ENCODE measurements around the gene UBE2QL1. TPM values are rescaled to one million over a fixed set of nuclear protein-coding genes. Genes with fewer than 3 reads are reported as not detected.

The UBE2QL1 gene
- total RNA-seq, 2 donors from 2014 or later, result 2.5 to 8.6 TPM

DNA sequence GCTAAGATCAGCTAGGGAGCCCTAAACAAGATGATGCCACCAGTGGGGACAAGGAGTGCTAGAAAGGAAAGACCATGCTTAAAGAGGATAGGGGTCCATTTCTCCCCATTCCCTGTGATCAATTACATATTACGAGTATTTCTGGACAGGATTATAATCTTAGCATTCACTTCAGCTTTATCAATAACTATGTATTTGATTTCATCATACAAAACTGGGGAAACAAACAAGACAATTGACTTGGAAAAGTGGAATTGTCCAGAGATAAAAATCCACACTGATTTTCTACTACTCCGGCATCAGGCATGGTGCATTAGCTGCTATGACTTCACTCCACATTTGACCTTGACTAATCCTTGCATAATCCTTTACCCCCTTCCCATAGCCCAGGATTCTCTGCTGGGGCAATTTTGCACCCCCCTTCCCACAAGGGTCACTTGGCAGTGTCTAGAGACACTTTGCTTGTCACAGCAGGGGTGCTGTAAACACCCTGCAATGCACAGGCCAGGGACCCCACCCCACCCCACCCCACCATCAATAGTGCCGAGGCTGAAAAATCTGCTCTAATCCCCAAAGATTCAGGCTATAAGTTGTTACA, 29.9 kb upstream of the UBE2QL1 start:
- WGBS, result 80% methylated on average over 3 of the region's 3 CpGs
- intact Hi-C loops (cut with DNase I), result no loop called here
- Histone ChIP-seq H3K4me1 (replicated peaks) (peaks cover 3% of the 10 kb centered on the region), H3K9me3 (no peaks in the 10 kb centered on the region), H3K36me3 (no peaks in the 10 kb centered on the region), H3K27ac (no peak overlapping the region), H3K27me3 (replicated peaks; ENCODE audit: insufficient read depth) (no peaks in the 10 kb centered on the region), H3K4me3 (no peak overlapping the region)
- TF ChIP-seq, protein P1, sequence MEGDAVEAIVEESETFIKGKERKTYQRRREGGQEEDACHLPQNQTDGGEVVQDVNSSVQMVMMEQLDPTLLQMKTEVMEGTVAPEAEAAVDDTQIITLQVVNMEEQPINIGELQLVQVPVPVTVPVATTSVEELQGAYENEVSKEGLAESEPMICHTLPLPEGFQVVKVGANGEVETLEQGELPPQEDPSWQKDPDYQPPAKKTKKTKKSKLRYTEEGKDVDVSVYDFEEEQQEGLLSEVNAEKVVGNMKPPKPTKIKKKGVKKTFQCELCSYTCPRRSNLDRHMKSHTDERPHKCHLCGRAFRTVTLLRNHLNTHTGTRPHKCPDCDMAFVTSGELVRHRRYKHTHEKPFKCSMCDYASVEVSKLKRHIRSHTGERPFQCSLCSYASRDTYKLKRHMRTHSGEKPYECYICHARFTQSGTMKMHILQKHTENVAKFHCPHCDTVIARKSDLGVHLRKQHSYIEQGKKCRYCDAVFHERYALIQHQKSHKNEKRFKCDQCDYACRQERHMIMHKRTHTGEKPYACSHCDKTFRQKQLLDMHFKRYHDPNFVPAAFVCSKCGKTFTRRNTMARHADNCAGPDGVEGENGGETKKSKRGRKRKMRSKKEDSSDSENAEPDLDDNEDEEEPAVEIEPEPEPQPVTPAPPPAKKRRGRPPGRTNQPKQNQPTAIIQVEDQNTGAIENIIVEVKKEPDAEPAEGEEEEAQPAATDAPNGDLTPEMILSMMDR (IDR thresholded peaks at IDR 0.05), result no peak
- no peak for TF ChIP-seq POLR2AphosphoS5 (IDR thresholded peaks at IDR 0.05)
- no peak for TF ChIP-seq POLR2A (IDR thresholded peaks at IDR 0.05)
- DNase-seq (ENCODE audit: low spot score), result no peak

DNA sequence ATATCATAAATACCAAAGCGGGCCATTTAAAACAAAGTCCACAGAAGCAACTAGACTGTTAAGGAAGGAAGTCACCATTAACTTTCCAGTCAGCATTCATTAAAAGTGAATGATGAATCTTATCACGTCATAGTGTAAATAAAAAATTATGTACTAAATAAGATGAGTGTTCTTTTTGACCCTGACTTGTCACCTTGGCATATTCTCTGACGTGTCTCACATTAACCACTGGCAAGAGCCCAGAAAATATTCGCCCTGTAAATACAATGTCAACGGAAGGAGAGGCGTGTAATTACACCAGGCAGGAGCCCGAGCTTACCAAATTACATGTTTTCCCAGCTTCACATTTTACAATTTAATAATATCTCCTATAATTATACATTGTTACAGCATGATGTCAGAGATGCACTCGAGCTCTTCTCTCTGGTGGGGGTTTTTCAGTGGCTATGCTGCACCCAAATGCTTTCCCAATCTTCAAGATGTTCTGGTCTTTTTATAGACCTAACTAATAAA, 29.3 kb upstream of the UBE2QL1 start:
- H3K4me1 ChIP-seq (replicated peaks), result peaks cover 3% of the 10 kb centered on the region
- no peak for DNase-seq (ENCODE audit: low spot score)
- 14% methylated on average over 8 of the region's 8 CpGs for WGBS
- no peak overlapping the region for H3K27ac ChIP-seq
- no peak overlapping the region for H3K4me3 ChIP-seq
- no peaks in the 10 kb centered on the region for H3K27me3 ChIP-seq (replicated peaks; ENCODE audit: insufficient read depth)
- no peaks in the 10 kb centered on the region for H3K36me3 ChIP-seq
- intact Hi-C loops (cut with DNase I), result no loop called here
- no peak for TF ChIP-seq POLR2AphosphoS5 (IDR thresholded peaks at IDR 0.05)
- TF ChIP-seq POLR2A (IDR thresholded peaks at IDR 0.05), result no peak
- TF ChIP-seq, protein P1 (IDR thresholded peaks at IDR 0.05), result no peak
- H3K9me3 ChIP-seq, result no peaks in the 10 kb centered on the region

DNA sequence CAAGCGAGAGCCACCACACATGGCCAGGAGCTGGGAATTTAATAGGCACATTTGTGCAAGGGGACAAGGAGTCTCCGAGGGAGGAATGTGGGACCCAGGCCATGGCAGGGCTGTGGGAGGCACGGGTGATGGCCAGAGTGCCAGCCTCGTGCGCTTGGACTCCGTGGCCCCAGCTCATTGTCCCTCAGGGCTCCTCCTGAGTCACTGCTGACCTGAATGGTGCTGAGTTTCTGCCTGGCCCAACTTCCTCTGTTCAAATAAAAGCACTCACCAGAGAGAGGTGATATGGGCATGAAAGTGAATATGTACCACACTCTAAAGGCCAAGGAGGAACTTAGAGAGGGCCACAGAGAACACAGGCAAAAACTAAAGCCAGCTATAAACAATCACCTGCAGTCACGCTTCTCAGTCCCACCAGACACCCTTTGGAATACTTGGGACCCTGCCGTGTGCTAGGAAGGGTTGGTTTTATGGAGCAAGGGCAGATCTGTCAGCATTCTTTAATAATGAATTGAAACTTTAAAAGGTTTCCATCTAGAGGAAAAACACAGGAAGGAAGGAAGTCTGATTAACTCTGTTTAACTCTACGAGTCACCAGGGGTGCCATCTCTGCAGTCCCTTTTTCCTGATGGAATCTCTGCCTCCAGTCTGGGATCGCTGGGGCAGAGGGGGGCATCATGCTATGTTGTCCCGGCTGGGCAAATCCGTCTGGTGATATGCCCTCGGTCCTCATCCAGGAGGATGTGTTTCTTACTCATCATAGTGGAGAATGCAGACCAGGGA, 25.1 kb upstream of the UBE2QL1 start:
- DNase-seq (ENCODE audit: low spot score), result no peak
- WGBS, result 79% methylated on average over 13 of the region's 13 CpGs
- TF ChIP-seq, protein P1 (IDR thresholded peaks at IDR 0.05), result no peak
- TF ChIP-seq POLR2A (IDR thresholded peaks at IDR 0.05), result no peak
- no peak for TF ChIP-seq POLR2AphosphoS5 (IDR thresholded peaks at IDR 0.05)
- intact Hi-C loops (cut with DNase I), result no loop called here
- Histone ChIP-seq H3K9me3 (no peaks in the 10 kb centered on the region), H3K4me3 (no peak overlapping the region), H3K4me1 (replicated peaks) (peaks cover 3% of the 10 kb centered on the region), H3K27ac (no peak overlapping the region), H3K27me3 (replicated peaks; ENCODE audit: insufficient read depth) (no peaks in the 10 kb centered on the region), H3K36me3 (no peaks in the 10 kb centered on the region)

DNA sequence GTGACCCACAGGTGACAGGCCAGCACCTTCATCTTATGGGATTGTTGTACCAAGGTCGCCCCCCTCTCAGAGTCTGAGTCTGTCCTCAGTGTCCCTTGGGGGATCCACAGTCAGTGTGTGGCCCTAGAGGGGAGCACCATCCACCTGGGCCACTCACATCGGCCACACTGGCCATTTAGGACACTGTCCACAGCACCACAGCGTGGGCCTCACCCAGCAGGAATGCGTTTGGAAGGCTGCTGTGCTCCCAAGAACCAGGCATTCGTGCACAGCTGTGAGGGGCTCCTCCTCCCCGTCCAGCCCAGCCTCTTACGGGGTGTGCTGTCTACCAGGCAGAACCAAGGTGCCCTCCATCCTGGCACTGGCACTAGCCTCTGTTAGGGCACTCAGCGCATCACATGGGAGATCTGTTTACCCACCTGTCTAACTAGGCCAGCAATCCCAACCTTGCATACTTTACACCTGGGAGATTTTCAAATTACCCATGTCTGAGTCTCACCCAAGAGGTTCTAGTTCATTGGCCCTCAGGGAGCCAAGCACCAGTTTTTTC, 24.5 kb upstream of the UBE2QL1 start:
- 88% methylated on average over 7 of the region's 8 CpGs for WGBS

More for the DNA sequence above, 24.5 kb upstream of the UBE2QL1 start:
- TF ChIP-seq POLR2A (IDR thresholded peaks at IDR 0.05) (no peak), POLR2AphosphoS5 (IDR thresholded peaks at IDR 0.05) (no peak)
- TF ChIP-seq, protein P1 (IDR thresholded peaks at IDR 0.05), result no peak
- Histone ChIP-seq H3K27me3 (replicated peaks; ENCODE audit: insufficient read depth) (no peaks in the 10 kb centered on the region), H3K36me3 (no peaks in the 10 kb centered on the region), H3K9me3 (no peaks in the 10 kb centered on the region), H3K4me3 (no peak overlapping the region), H3K4me1 (replicated peaks) (peaks cover 3% of the 10 kb centered on the region), H3K27ac (no peak overlapping the region)
- DNase-seq (ENCODE audit: low spot score), result no peak
- intact Hi-C loops (cut with DNase I), result no loop called here
